IMR-90 (cell line): ENCODE data around the gene RASSF3.

Source experiments
- CEBPB ChIP-seq: IDR thresholded peaks from 2 replicates; pipeline ENCODE4 v1.6.1; 2012; ENCODE audit warnings: low read depth, low read length, improper control_type of control experiment
- TF ChIP-seq, protein P1 (sequence below): conservative IDR thresholded peaks from 2 replicates; pipeline ENCODE4 v1.5.1; 2012; ENCODE audit warnings: mild to moderate bottlenecking, low read depth, low read length, improper control_type of control experiment

DNA sequence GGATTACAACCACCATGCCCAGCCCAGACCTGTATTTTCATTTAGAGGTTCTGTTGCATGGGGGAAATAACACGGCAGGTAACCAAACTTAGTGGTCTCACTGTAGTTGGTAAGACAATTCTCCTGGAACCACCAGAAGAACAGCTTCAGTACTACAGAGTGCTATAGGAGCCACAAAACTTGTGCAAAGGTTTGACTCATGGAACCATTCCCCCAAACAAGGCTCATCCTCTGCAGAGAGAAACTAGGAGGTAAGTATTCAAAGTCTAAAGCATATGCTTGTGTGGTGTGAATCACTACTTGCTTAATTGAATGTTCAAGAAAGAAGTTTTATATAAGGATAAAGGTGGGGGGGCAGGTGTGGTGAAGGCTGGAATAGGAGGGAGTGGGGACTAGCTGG, 90.2 kb downstream of the RASSF3 start:
- TF ChIP-seq, protein P1, sequence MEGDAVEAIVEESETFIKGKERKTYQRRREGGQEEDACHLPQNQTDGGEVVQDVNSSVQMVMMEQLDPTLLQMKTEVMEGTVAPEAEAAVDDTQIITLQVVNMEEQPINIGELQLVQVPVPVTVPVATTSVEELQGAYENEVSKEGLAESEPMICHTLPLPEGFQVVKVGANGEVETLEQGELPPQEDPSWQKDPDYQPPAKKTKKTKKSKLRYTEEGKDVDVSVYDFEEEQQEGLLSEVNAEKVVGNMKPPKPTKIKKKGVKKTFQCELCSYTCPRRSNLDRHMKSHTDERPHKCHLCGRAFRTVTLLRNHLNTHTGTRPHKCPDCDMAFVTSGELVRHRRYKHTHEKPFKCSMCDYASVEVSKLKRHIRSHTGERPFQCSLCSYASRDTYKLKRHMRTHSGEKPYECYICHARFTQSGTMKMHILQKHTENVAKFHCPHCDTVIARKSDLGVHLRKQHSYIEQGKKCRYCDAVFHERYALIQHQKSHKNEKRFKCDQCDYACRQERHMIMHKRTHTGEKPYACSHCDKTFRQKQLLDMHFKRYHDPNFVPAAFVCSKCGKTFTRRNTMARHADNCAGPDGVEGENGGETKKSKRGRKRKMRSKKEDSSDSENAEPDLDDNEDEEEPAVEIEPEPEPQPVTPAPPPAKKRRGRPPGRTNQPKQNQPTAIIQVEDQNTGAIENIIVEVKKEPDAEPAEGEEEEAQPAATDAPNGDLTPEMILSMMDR, result no peak
- TF ChIP-seq CEBPB, result no peak
